Smooth muscle cell (in vitro differentiated cells): ENCODE results near the gene UNC45A. TPM values are rescaled to one million over a fixed set of nuclear protein-coding genes. Genes with fewer than 3 reads are reported as not detected.

ENCODE experiments used
- DNase-seq: peaks from one replicate; lab custom pipeline; 2025; ENCODE audit not compliant: unreplicated experiment; lab: John Stamatoyannopoulos, UW
- H2AFZ ChIP-seq: fragments of 200-600 bp; sonication (generic); 2 replicates; pipeline ENCODE4 v1.6.0; 2016; ENCODE audit warnings: antibody characterized with exemption, low read depth, mild to moderate bottlenecking
- H3F3A ChIP-seq: fragments of 200-600 bp; sonication (generic); 2 replicates; pipeline ENCODE4 v1.6.0; 2017; ENCODE audit warnings: antibody characterized with exemption, low read depth
- H3K27ac ChIP-seq: fragments of 200-600 bp; sonication (generic); 2 replicates; pipeline ENCODE4 v1.5.1; 2016; ENCODE audit warnings: low read depth, mild to moderate bottlenecking
- H3K27me3 ChIP-seq: fragments of 200-600 bp; sonication (generic); 2 replicates; pipeline ENCODE4 v1.6.1; 2016; ENCODE audit warnings: low read depth, mild to moderate bottlenecking
- H3K36me3 ChIP-seq: fragments of 200-600 bp; sonication (generic); 2 replicates; pipeline ENCODE4 v1.5.1; 2016; ENCODE audit warnings: low read depth
- H3K4me1 ChIP-seq: fragments of 200-600 bp; sonication (generic); 2 replicates; pipeline ENCODE4 v1.5.1; 2016; ENCODE audit warnings: low read depth
- H3K4me2 ChIP-seq: fragments of 200-600 bp; sonication (generic); 2 replicates; pipeline ENCODE4 v1.6.0; 2016; ENCODE audit warnings: mild to moderate bottlenecking
- H3K4me3 ChIP-seq: fragments of 200-600 bp; sonication (generic); 2 replicates; pipeline ENCODE4 v1.5.1; 2016; ENCODE audit warnings: mild to moderate bottlenecking
- H3K79me2 ChIP-seq: fragments of 200-600 bp; sonication (generic); 2 replicates; pipeline ENCODE4 v1.6.0; 2016; ENCODE audit warnings: low read depth, mild to moderate bottlenecking
- H3K9ac ChIP-seq: fragments of 200-600 bp; sonication (generic); 2 replicates; pipeline ENCODE4 v1.6.0; 2016; ENCODE audit warnings: low read depth
- H3K9me3 ChIP-seq: fragments of 200-600 bp; sonication (generic); replicated peaks from 2 replicates; pipeline ENCODE4 v1.5.1; 2016; ENCODE audit warnings: low read depth
- H4K20me1 ChIP-seq: fragments of 200-600 bp; sonication (generic); 2 replicates; pipeline ENCODE4 v1.6.0; 2016; ENCODE audit warnings: low read depth
- CTCF ChIP-seq: fragments of 200-600 bp; sonication (generic); IDR thresholded peaks from 2 replicates; pipeline ENCODE4 v1.5.1; 2017; ENCODE audit warnings: borderline replicate concordance, mild to moderate bottlenecking, antibody characterized with exemption; ENCODE audit not compliant: insufficient read depth, poor library complexity, severe bottlenecking
- WGBS: methylation state at CpG from one replicate; pipeline ENCODE4 v1.1.7; 2016; ENCODE audit warnings: low lambda C conversion rate; 5-methylcytosine and 5-hydroxymethylcytosine counted together
- polyA plus RNA-seq: library from polyadenylated mRNA; unstranded; fragments of >200 nt; fragmentation: Nextera tagmentation; extraction: Ambion mirVana; gene quantifications from 2 replicates; pipeline ENCODE4 v1.2.1, GENCODE V29; 2016
- total RNA-seq: library from RNA; depleted of rRNA; stranded (reverse); fragments of >200 nt; gene quantifications from 2 replicates; pipeline ENCODE4 v1.2.3, GENCODE V29; 2014

Gene UNC45A
- total and polyA plus RNA-seq, 2 experiments from 2014 or later = 57.5 to 66.6 TPM

- Histone ChIP-seq H3K27ac (no peak overlapping the region), H3K4me2 (no peak overlapping the region), H2AFZ (no peak overlapping the region), H3K36me3 (no peaks in the 10 kb centered on the region), H3K79me2 (no peaks in the 10 kb centered on the region), H3K4me1 (peaks cover 17% of the 10 kb centered on the region), H3K9me3 (no peaks in the 10 kb centered on the region), H3F3A (peaks cover 5% of the 10 kb centered on the region), H3K4me3 (no peak overlapping the region), H3K9ac (no peak overlapping the region), H3K27me3 (no peaks in the 10 kb centered on the region), H4K20me1 (peaks cover 9% of the 10 kb centered on the region)
- 98% methylated on average over 5 of the region's 5 CpGs for WGBS
- TF ChIP-seq CTCF = no peak
- no peak for DNase-seq
Observed at GRCh38 chr15:90959894-90960293, 24.8 kb downstream of the UNC45A start.

- no peak for DNase-seq
- no peaks in the 10 kb centered on the region for H3K27me3 ChIP-seq
Observed at GRCh38 chr15:90960298-90961091, 25.4 kb downstream of the UNC45A start.

GRCh38 chr15:90962021-90962420 lies 26.9 kb downstream of the UNC45A start:
- 94% methylated on average over 4 of the region's 4 CpGs for WGBS
- no peak for DNase-seq
- H3K4me3 ChIP-seq = no peak overlapping the region
- no peak overlapping the region for H2AFZ ChIP-seq
- H3K27ac ChIP-seq = no peak overlapping the region
- H3K4me1 ChIP-seq = peaks cover 9% of the 10 kb centered on the region
- no peaks in the 10 kb centered on the region for H3K27me3 ChIP-seq
- TF ChIP-seq CTCF = no peak
- no peak overlapping the region for H3K4me2 ChIP-seq
- H4K20me1 ChIP-seq = no peaks in the 10 kb centered on the region
- H3F3A ChIP-seq = no peaks in the 10 kb centered on the region
- H3K9me3 ChIP-seq = no peaks in the 10 kb centered on the region
- no peaks in the 10 kb centered on the region for H3K79me2 ChIP-seq
- no peak overlapping the region for H3K9ac ChIP-seq
- H3K36me3 ChIP-seq = no peaks in the 10 kb centered on the region

More at GRCh38 chr15:90960298-90961091, 25.4 kb downstream of the UNC45A start:
- no peak overlapping the region for H3K4me2 ChIP-seq
- no peaks in the 10 kb centered on the region for H3K9me3 ChIP-seq
- peaks cover 17% of the 10 kb centered on the region for H3K4me1 ChIP-seq
- H3K79me2 ChIP-seq = no peaks in the 10 kb centered on the region
- no peak overlapping the region for H3K9ac ChIP-seq
- no peak overlapping the region for H3K4me3 ChIP-seq
- H3K36me3 ChIP-seq = no peaks in the 10 kb centered on the region
- TF ChIP-seq CTCF = no peak
- H2AFZ ChIP-seq = no peak overlapping the region
- peaks cover 5% of the 10 kb centered on the region for H4K20me1 ChIP-seq
- no peak overlapping the region for H3K27ac ChIP-seq
- peaks cover 5% of the 10 kb centered on the region for H3F3A ChIP-seq
- 96% methylated on average over 20 of the region's 20 CpGs for WGBS

- H4K20me1 ChIP-seq = no peaks in the 10 kb centered on the region
- 91% methylated on average over 9 of the region's 9 CpGs for WGBS
- no peak overlapping the region for H3K4me3 ChIP-seq
- no peaks in the 10 kb centered on the region for H3K36me3 ChIP-seq
- no peaks in the 10 kb centered on the region for H3F3A ChIP-seq
- DNase-seq = no peak
- H2AFZ ChIP-seq = no peak overlapping the region
- H3K4me2 ChIP-seq = no peak overlapping the region
- no peaks in the 10 kb centered on the region for H3K27me3 ChIP-seq
- H3K27ac ChIP-seq = no peak overlapping the region
- no peaks in the 10 kb centered on the region for H3K9me3 ChIP-seq
- TF ChIP-seq CTCF = no peak
- no peaks in the 10 kb centered on the region for H3K4me1 ChIP-seq
- no peak overlapping the region for H3K9ac ChIP-seq
- H3K79me2 ChIP-seq = no peaks in the 10 kb centered on the region
Observed at GRCh38 chr15:90966262-90966661, 31.2 kb downstream of the UNC45A start.
